Keratinocyte (primary cell): ENCODE measurements around the gene PGPEP1. TPM values are rescaled to one million over a fixed set of nuclear protein-coding genes. Genes with fewer than 3 reads are reported as not detected.

ENCODE experiments used
- DNase-seq: peaks from one replicate; pipeline ENCODE4 v3.0.0-alpha.2; 2011; ENCODE audit warnings: low read depth, missing footprints, low spot score
- FAIRE-seq: peaks from 2 replicates; lab custom pipeline; 2011; peaks lifted over from hg19 to GRCh38; lab: Jason Lieb, UNC
- H2AFZ ChIP-seq: 2 replicates; pipeline ENCODE4 v1.6.0; 2012; ENCODE audit warnings: low read length, control low read depth, inconsistent platforms; ENCODE audit not compliant: control insufficient read depth
- H3K27ac ChIP-seq: 2 replicates; pipeline ENCODE4 v1.5.1; 2011; ENCODE audit warnings: low read length; ENCODE audit not compliant: control insufficient read depth, insufficient read depth
- H3K27me3 ChIP-seq: 3 replicates; pipeline ENCODE4 v1.6.0; 2011; ENCODE audit warnings: low read length; ENCODE audit not compliant: control insufficient read depth, insufficient read depth; ENCODE audit errors: extremely low read depth
- H3K36me3 ChIP-seq, 2 experiments: 2 replicates in 1 of 2; 3 replicates in 1 of 2; pipeline ENCODE4 v1.5.1; 2011; ENCODE audit warnings: low read length in 2 of 2, mild to moderate bottlenecking in 1 of 2; ENCODE audit not compliant: control insufficient read depth in 2 of 2, insufficient read depth in 2 of 2; ENCODE audit errors: extremely low read depth in 1 of 2
- H3K4me1 ChIP-seq: 3 replicates; pipeline ENCODE4 v1.5.1; 2011; ENCODE audit warnings: low read length; ENCODE audit not compliant: control insufficient read depth, insufficient read depth; ENCODE audit errors: extremely low read depth
- H3K4me2 ChIP-seq: 3 replicates; pipeline ENCODE4 v1.6.0; 2011; ENCODE audit warnings: low read depth, low read length; ENCODE audit not compliant: control insufficient read depth, insufficient read depth; ENCODE audit errors: extremely low read depth
- H3K4me3 ChIP-seq, 3 experiments: fragments of 200-600 bp in 1 of 3; sonication (generic) in 1 of 3; 2 replicates in 2 of 3; 3 replicates in 1 of 3; pipeline ENCODE4 v1.5.1; 2011 to 2016; ENCODE audit warnings: low read length in 3 of 3, mild to moderate bottlenecking in 3 of 3, control low read depth in 2 of 3, inconsistent platforms in 1 of 3, low read depth in 1 of 3, mixed read lengths in 1 of 3, mixed run types in 1 of 3, moderate library complexity in 1 of 3; ENCODE audit not compliant: control insufficient read depth in 2 of 3, insufficient read depth in 2 of 3; ENCODE audit errors: extremely low read depth in 1 of 3
- H3K79me2 ChIP-seq: 2 replicates; pipeline ENCODE4 v1.6.0; 2012; ENCODE audit warnings: low read length; ENCODE audit not compliant: control insufficient read depth, insufficient read depth
- H3K9ac ChIP-seq: 3 replicates; pipeline ENCODE4 v1.6.0; 2011; ENCODE audit warnings: low read length; ENCODE audit not compliant: control insufficient read depth, insufficient read depth; ENCODE audit errors: extremely low read depth
- H3K9me1 ChIP-seq: 3 replicates; pipeline ENCODE4 v1.6.0; 2011; ENCODE audit warnings: low read length; ENCODE audit not compliant: control insufficient read depth, insufficient read depth; ENCODE audit errors: extremely low read depth
- H3K9me3 ChIP-seq: 2 replicates; pipeline ENCODE4 v1.5.1; 2012; ENCODE audit warnings: low read depth, low read length; ENCODE audit not compliant: control insufficient read depth
- H4K20me1 ChIP-seq: 3 replicates; pipeline ENCODE4 v1.6.0; 2011; ENCODE audit warnings: low read length; ENCODE audit not compliant: control insufficient read depth, insufficient read depth; ENCODE audit errors: extremely low read depth
- CTCF ChIP-seq, 3 experiments: IDR thresholded peaks in 1 of 3; conservative IDR thresholded peaks in 1 of 3; optimal IDR thresholded peaks in 1 of 3; 2 replicates in 2 of 3; 3 replicates in 1 of 3; pipeline versions ENCODE3 to v1.5.1; 2011; ENCODE audit warnings: low read length in 3 of 3, mild to moderate bottlenecking in 3 of 3, moderate library complexity in 2 of 3, control low read depth in 1 of 3, inconsistent platforms in 1 of 3; ENCODE audit not compliant: insufficient read depth in 2 of 3; ENCODE audit errors: extremely low read depth in 1 of 3
- EZH2 ChIP-seq: IDR thresholded peaks from one replicate; pipeline ENCODE4 v1.6.1; 2012; ENCODE audit warnings: inconsistent platforms, mild to moderate bottlenecking, low read length, moderate library complexity
- dilution Hi-C: fragments of 300-500 bp; cut with MboI; formaldehyde crosslinking; loops from one replicate; pipeline ENCODE4 v1.7.0; 2020; ENCODE audit warnings: low sequenced_read_pairs; ENCODE audit not compliant: extremely low pct_ligation_motif_present
- polyA plus RNA-seq, 5 experiments: library from polyadenylated mRNA; depleted of rRNA in 3 of 5; stranded (reverse) in 3 of 5; stranded (forward) in 1 of 5; unstranded in 1 of 5; fragments of >200 nt; gene quantifications; 1 replicate in 1 of 5; 2 replicates in 3 of 5; 3 replicates in 1 of 5; pipeline versions ENCODE4 v1.2.1 to v1.2.3, GENCODE V29; 2011 to 2012; ENCODE audit warnings: missing spikeins in 2 of 5, low read depth in 1 of 5, low replicate concordance in 1 of 5

PGPEP1 gene
- polyA plus RNA-seq, 1 donor (not counting 4 experiments of a cell fraction or from before 2014, with no cell fraction given), result 5.6 TPM

- no peaks in the 10 kb centered on the region for H3K36me3 ChIP-seq
- peak overlapping the region; percentile 49 for H2AFZ ChIP-seq
- H3K9me3 ChIP-seq, result no peaks in the 10 kb centered on the region
- no peaks in the 10 kb centered on the region for H3K9me1 ChIP-seq
- TF ChIP-seq CTCF (optimal IDR thresholded peaks at IDR 0.05 in 1 of 3, IDR thresholded peaks at IDR 0.05 in 1 of 3, conservative IDR thresholded peaks at IDR 0.05 in 1 of 3; ENCODE audit: extremely low read depth in 1 of 3, insufficient read depth in 2 of 3, low read length in 3 of 3) (no peak), EZH2 (no peak)
- peak overlapping the region; percentile 46 for H3K4me2 ChIP-seq
- H3K9ac ChIP-seq, result peak overlapping the region; percentile 28
- DNase-seq, result peak; percentile 53
- H3K79me2 ChIP-seq, result no peaks in the 10 kb centered on the region
- H4K20me1 ChIP-seq, result no peaks in the 10 kb centered on the region
- peaks cover 18% of the 10 kb centered on the region for H3K4me1 ChIP-seq
- no peak overlapping the region for H3K4me3 ChIP-seq
- dilution Hi-C loops, result no loop called here
- peak overlapping the region; percentile 80 for H3K27ac ChIP-seq
- H3K27me3 ChIP-seq, result no peaks in the 10 kb centered on the region
- peak; percentile 82 for FAIRE-seq
Observed at GRCh38 chr19:18364826-18365528, 24.6 kb downstream of the PGPEP1 start.

GRCh38 chr19:18366021-18366435 is 25.6 kb downstream of the PGPEP1 start:
- DNase-seq, result no peak
- H3K4me2 ChIP-seq, result no peak overlapping the region
- no peak for FAIRE-seq
- no peak overlapping the region for H3K4me3 ChIP-seq
- no peak overlapping the region for H2AFZ ChIP-seq
- no peak for TF ChIP-seq CTCF (optimal IDR thresholded peaks at IDR 0.05 in 1 of 3, IDR thresholded peaks at IDR 0.05 in 1 of 3, conservative IDR thresholded peaks at IDR 0.05 in 1 of 3; ENCODE audit: extremely low read depth in 1 of 3, insufficient read depth in 2 of 3, low read length in 3 of 3)
- no peak for TF ChIP-seq EZH2
- no peaks in the 10 kb centered on the region for H3K9me1 ChIP-seq
- peaks cover 18% of the 10 kb centered on the region for H3K4me1 ChIP-seq
- H3K27me3 ChIP-seq, result no peaks in the 10 kb centered on the region
- dilution Hi-C loops, result no loop called here
- H3K9ac ChIP-seq, result no peak overlapping the region
- no peaks in the 10 kb centered on the region for H3K9me3 ChIP-seq
- no peaks in the 10 kb centered on the region for H3K79me2 ChIP-seq
- H3K36me3 ChIP-seq, result no peaks in the 10 kb centered on the region
- peak overlapping the region; percentile 80 for H3K27ac ChIP-seq
- no peaks in the 10 kb centered on the region for H4K20me1 ChIP-seq
